Heart left ventricle (tissue), 13 donors: Measurements from ENCODE around the gene ACSL6.

ENCODE experiments used
- CTCF ChIP-seq, 12 donors: fragments of 200-600 bp; sonication (generic) in 4 of 12; IDR thresholded peaks; one replicate each; pipeline versions ENCODE4 v1.5.0 to v1.8.0; 2018 to 2022; ENCODE audit warnings: antibody characterized with exemption in 12 of 12, mild to moderate bottlenecking in 5 of 12
- POLR2A ChIP-seq, 2 donors: fragments of 450-650 bp; IDR thresholded peaks; one replicate each; pipeline ENCODE4 v1.6.1; 2017; ENCODE audit warnings: antibody characterized with exemption in 2 of 2, mild to moderate bottlenecking in 2 of 2, moderate library complexity in 2 of 2
- donor health status: ischemic (EF 13 %, LVEDD 7.1; RV severe dilation, severe dysfunction).
- donor health status: DM: no; HTN: yes; CAD: no.
- donor health status: DM: no; HTN: no; CAD: no.
- donor health status: ischemic (EF 25% LVEDD 6.9; RV normal size, moderate dysfunction).
- donor health status: ischemic (EF 25% LVEDD 5.7; RV mildly dilated, moderate dysfunction).
- donor health status: ischemic (EF 35%, LVEDD 5.7; RV mildly dilated, moderate dysfunction).
- donor health status: nonischemic (EF 11% LVEDD 7.7; RV severe dilation, severe dysfunction).
- donor health status: DM: yes; HTN: yes; CAD: no.
- donor health status: PGD.
- donor health status: ischemic (EF 29% LVEDD 5.4; RV normal size, mild dysfunction).
- donor health status: nonischemic (EF 23%, LVEDD 6.1; RV moderate dilation, normal function).

- no peak for TF ChIP-seq CTCF (IDR thresholded peaks at IDR 0.05)
- TF ChIP-seq POLR2A (IDR thresholded peaks at IDR 0.05): no peak
Observed at GRCh38 chr5:132011622-132012343, at the start of gene ACSL6.
